HCT116 (cell line): Measurements from ENCODE around the gene CACNG6. TPM values are rescaled to one million over a fixed set of nuclear protein-coding genes. Genes with fewer than 3 reads are reported as not detected.

Experiments used
- ATAC-seq: fragments of 200-7000 bp; cut with Tn5 transposase; 2 replicates; pipeline ENCODE4 v1.9.1; 2020; ENCODE audit warnings: mild to moderate bottlenecking, moderate library complexity
- BruUV-seq: library from RNA; stranded (reverse); fragments of 400-500 nt; replicated peaks from 2 replicates; lab custom pipeline; 2021; lab: Mats Ljungman, UMichigan
- CTCF ChIA-PET: fragments of 300-600 bp; sonication (Branson Sonifier 250); formaldehyde crosslinking; loops from one replicate; lab custom pipeline; 2021; ENCODE audit warnings: antibody characterized with exemption; lab: Charles Lee
- POLR2A ChIA-PET: fragments of 300-600, 350-600 bp; sonication (Branson Sonifier 250); formaldehyde crosslinking; loops from one replicate; lab custom pipeline; 2021; ENCODE audit warnings: antibody characterized with exemption; lab: Charles Lee
- RAD21 ChIA-PET, 2 experiments: fragments of 300-600 bp; sonication (Branson Sonifier 250); formaldehyde crosslinking; loops; one replicate each; lab custom pipeline; 2023; ENCODE audit warnings: low total read pairs in 2 of 2; ENCODE audit not compliant: uncharacterized antibody in 2 of 2, unreplicated experiment in 2 of 2, low non-redundant PET in 1 of 2; lab: Charles Lee
- DNase-seq: peaks from one replicate; pipeline ENCODE4 v3.0.0-alpha.2; 2010; ENCODE audit warnings: low read depth, low spot score
- H2AFZ ChIP-seq: fragments of 200-600 bp; shearing (Covaris generic), sonication (generic); 2 replicates; pipeline ENCODE4 v1.6.1; 2017; ENCODE audit warnings: low read depth, mixed run types, mixed read lengths, antibody characterized with exemption, low read length; ENCODE audit not compliant: poor library complexity, severe bottlenecking
- H3K27ac ChIP-seq: 2 replicates; pipeline ENCODE4 v1.5.1; 2012; ENCODE audit warnings: low read depth, low read length
- H3K27me3 ChIP-seq: fragments of 200-600 bp; sonication (generic); 2 replicates; pipeline ENCODE4 v1.6.1; 2016; ENCODE audit warnings: mixed run types, low read length, mixed read lengths; ENCODE audit not compliant: insufficient read depth
- H3K36me3 ChIP-seq, 2 experiments: fragments of 200-500 bp in 1 of 2; fragments of 200-600 bp in 1 of 2; sonication (Bioruptor generic) in 1 of 2; sonication (generic) in 1 of 2; 2 replicates each; pipeline versions ENCODE4 v1.5.1 to v1.6.1; 2014 to 2016; ENCODE audit warnings: low read length in 2 of 2, inconsistent platforms in 1 of 2, mixed read lengths in 1 of 2, mixed run types in 1 of 2; ENCODE audit not compliant: insufficient read depth in 2 of 2, control insufficient read depth in 1 of 2
- H3K4me1 ChIP-seq, 2 experiments: fragments of 200-600 bp in 1 of 2; sonication (generic) in 1 of 2; 2 replicates each; pipeline versions ENCODE4 v1.5.1 to v1.6.1; 2012 to 2017; ENCODE audit warnings: low read length in 2 of 2, inconsistent platforms in 1 of 2, mild to moderate bottlenecking in 1 of 2, mixed read lengths in 1 of 2, mixed run types in 1 of 2, moderate library complexity in 1 of 2; ENCODE audit not compliant: insufficient read depth in 2 of 2, control insufficient read depth in 1 of 2
- H3K4me2 ChIP-seq: fragments of 200-600 bp; sonication (generic); 2 replicates; pipeline ENCODE4 v1.6.1; 2017; ENCODE audit warnings: mixed run types, low read length, mixed read lengths
- H3K4me3 ChIP-seq, 2 experiments: fragments of 200-600 bp in 1 of 2; sonication (generic) in 1 of 2; replicated peaks in 1 of 2; 2 replicates each; pipeline ENCODE4 v1.5.1; 2011 to 2016; ENCODE audit warnings: low read length in 2 of 2, control low read depth in 1 of 2, low read depth in 1 of 2, mild to moderate bottlenecking in 1 of 2, mixed read lengths in 1 of 2, mixed run types in 1 of 2
- H3K79me2 ChIP-seq: fragments of 200-600 bp; sonication (generic); 2 replicates; pipeline ENCODE4 v1.6.1; 2017; ENCODE audit warnings: mild to moderate bottlenecking, mixed run types, low read length, moderate library complexity, mixed read lengths; ENCODE audit not compliant: insufficient read depth
- H3K9ac ChIP-seq: fragments of 200-600 bp; sonication (generic); 2 replicates; pipeline ENCODE4 v1.6.1; 2016; ENCODE audit warnings: low read length, mixed read lengths
- H3K9me2 ChIP-seq: fragments of 200-600 bp; sonication (generic), shearing (Covaris generic); 2 replicates; pipeline ENCODE4 v1.6.1; 2017; ENCODE audit warnings: mixed run types, mild to moderate bottlenecking, moderate library complexity; ENCODE audit not compliant: insufficient read depth
- H3K9me3 ChIP-seq, 2 experiments: fragments of 200-500 bp in 1 of 2; fragments of 200-600 bp in 1 of 2; sonication (Bioruptor generic) in 1 of 2; sonication (generic) in 1 of 2; 2 replicates each; pipeline ENCODE4 v1.6.1; 2014 to 2017; ENCODE audit warnings: low read length in 2 of 2, mixed read lengths in 2 of 2, inconsistent platforms in 1 of 2, low read depth in 1 of 2, mild to moderate bottlenecking in 1 of 2, mixed run types in 1 of 2, moderate library complexity in 1 of 2; ENCODE audit not compliant: control insufficient read depth in 1 of 2, insufficient read depth in 1 of 2
- H4K20me1 ChIP-seq: fragments of 200-600 bp; sonication (generic), shearing (Covaris generic); 2 replicates; pipeline ENCODE4 v1.6.1; 2017; ENCODE audit warnings: mixed run types, mild to moderate bottlenecking, moderate library complexity; ENCODE audit not compliant: insufficient read depth
- CEBPB ChIP-seq: IDR thresholded peaks from 2 replicates; pipeline ENCODE4 v1.6.1; 2012; ENCODE audit warnings: low read depth
- ELF1 ChIP-seq: IDR thresholded peaks from 2 replicates; pipeline ENCODE4 v1.6.1; 2012; ENCODE audit warnings: low read depth, borderline replicate concordance
- EZH2phosphoT487 ChIP-seq: fragments of 200-600 bp; IDR thresholded peaks from 2 replicates; pipeline ENCODE4 v1.6.1; 2018; ENCODE audit warnings: antibody characterized with exemption, borderline replicate concordance
- MAX ChIP-seq: IDR thresholded peaks from 2 replicates; pipeline ENCODE4 v1.6.1; 2012
- RAD21 ChIP-seq: IDR thresholded peaks from 2 replicates; pipeline ENCODE4 v1.6.1; 2012; ENCODE audit warnings: low read depth, mild to moderate bottlenecking
- REST ChIP-seq: IDR thresholded peaks from 2 replicates; pipeline ENCODE4 v1.6.1; 2012; ENCODE audit warnings: low read depth
- SIN3A ChIP-seq: IDR thresholded peaks from 2 replicates; pipeline ENCODE4 v1.6.1; 2012; ENCODE audit warnings: low read depth
- SRF ChIP-seq: IDR thresholded peaks from 2 replicates; pipeline ENCODE4 v1.6.1; 2012; ENCODE audit warnings: low read depth
- TCF7L2 ChIP-seq: IDR thresholded peaks from 2 replicates; pipeline ENCODE4 v1.7.0; 2011; ENCODE audit warnings: borderline replicate concordance, inconsistent platforms; ENCODE audit not compliant: insufficient read depth, insufficient read length; ENCODE audit errors: extremely low read depth
- YY1 ChIP-seq: IDR thresholded peaks from 2 replicates; pipeline ENCODE4 v1.6.1; 2011; ENCODE audit warnings: low read length, low read depth, moderate library complexity, mild to moderate bottlenecking; ENCODE audit not compliant: insufficient replicate concordance; ENCODE audit errors: extremely low read depth
- ZFX ChIP-seq: fragments of 450-650 bp; IDR thresholded peaks from 2 replicates; pipeline ENCODE4 v1.6.1; 2017
- ZNF274 ChIP-seq: fragments of 200-500 bp; sonication (Bioruptor generic); IDR thresholded peaks from 2 replicates; pipeline ENCODE4 v1.6.1; 2014; ENCODE audit warnings: mild to moderate bottlenecking, low read depth, low read length, inconsistent platforms
- intact Hi-C: fragments of 100-400 bp; cut with micrococcal nuclease; formaldehyde crosslinking; loops from 2 replicates; pipeline ENCODE4 v1.10.0; 2022
- total RNA-seq: library from RNA; stranded (reverse); gene quantifications from one replicate; pipeline ENCODE4 v1.2.1, GENCODE V29; 2021; ENCODE audit not compliant: unreplicated experiment
- TF ChIP-seq, protein P1 (sequence below): IDR thresholded peaks from 2 replicates; pipeline ENCODE4 v1.6.1; 2011; ENCODE audit warnings: mild to moderate bottlenecking, low read length, moderate library complexity; ENCODE audit not compliant: insufficient replicate concordance; ENCODE audit errors: extremely low read depth

Gene CACNG6
- total RNA-seq, 1 experiment from 2014 or later: 0.15 TPM

GRCh38 chr19:53944933-53945332, 46.5 kb upstream of the CACNG6 start:
- CTCF ChIA-PET: no interaction called here

More at GRCh38 chr19:53944933-53945332, 46.5 kb upstream of the CACNG6 start:
- no peaks in the 10 kb centered on the region for H3K79me2 ChIP-seq
- H2AFZ ChIP-seq: no peak overlapping the region
- intact Hi-C loops: no loop called here
- H3K27ac ChIP-seq: no peak overlapping the region
- no peak for ATAC-seq
- no peaks in the 10 kb centered on the region for H3K9me3 ChIP-seq
- no peaks in the 10 kb centered on the region for H4K20me1 ChIP-seq
- no peaks in the 10 kb centered on the region for H3K36me3 ChIP-seq
- H3K9ac ChIP-seq: no peak overlapping the region
- DNase-seq: no peak
- BruUV-seq: no TSS peak
- RAD21 ChIA-PET: no interaction called here
- no peaks in the 10 kb centered on the region for H3K4me1 ChIP-seq
- POLR2A ChIA-PET: interaction anchor here (0.6 kb wide), 1 partner anchor 46 kb away, joined by 3 read pairs; no protein-coding TSS in a partner anchor
- no peaks in the 10 kb centered on the region for H3K27me3 ChIP-seq
- H3K4me3 ChIP-seq: no peak overlapping the region
- no peak overlapping the region for H3K4me2 ChIP-seq
- H3K9me2 ChIP-seq: no peaks in the 10 kb centered on the region
- TF ChIP-seq SIN3A (no peak), EZH2phosphoT487 (no peak), CEBPB (no peak), ZNF274 (no peak), ZFX (no peak), SRF (no peak), YY1 (no peak), REST (no peak), MAX (no peak), TCF7L2 (no peak), ELF1 (no peak), RAD21 (no peak)
- TF ChIP-seq, protein P1, sequence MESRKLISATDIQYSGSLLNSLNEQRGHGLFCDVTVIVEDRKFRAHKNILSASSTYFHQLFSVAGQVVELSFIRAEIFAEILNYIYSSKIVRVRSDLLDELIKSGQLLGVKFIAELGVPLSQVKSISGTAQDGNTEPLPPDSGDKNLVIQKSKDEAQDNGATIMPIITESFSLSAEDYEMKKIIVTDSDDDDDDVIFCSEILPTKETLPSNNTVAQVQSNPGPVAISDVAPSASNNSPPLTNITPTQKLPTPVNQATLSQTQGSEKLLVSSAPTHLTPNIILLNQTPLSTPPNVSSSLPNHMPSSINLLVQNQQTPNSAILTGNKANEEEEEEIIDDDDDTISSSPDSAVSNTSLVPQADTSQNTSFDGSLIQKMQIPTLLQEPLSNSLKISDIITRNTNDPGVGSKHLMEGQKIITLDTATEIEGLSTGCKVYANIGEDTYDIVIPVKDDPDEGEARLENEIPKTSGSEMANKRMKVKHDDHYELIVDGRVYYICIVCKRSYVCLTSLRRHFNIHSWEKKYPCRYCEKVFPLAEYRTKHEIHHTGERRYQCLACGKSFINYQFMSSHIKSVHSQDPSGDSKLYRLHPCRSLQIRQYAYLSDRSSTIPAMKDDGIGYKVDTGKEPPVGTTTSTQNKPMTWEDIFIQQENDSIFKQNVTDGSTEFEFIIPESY: no peak
